Astrocyte of the cerebellum (primary cell): ENCODE results near the gene LRRC27.

Experiments used
- DNase-seq: peaks from one replicate; pipeline ENCODE4 v3.0.0-alpha.2; 2011; ENCODE audit warnings: low read depth
- H3K4me3 ChIP-seq: 2 replicates; pipeline ENCODE4 v1.5.1; 2011; ENCODE audit warnings: mild to moderate bottlenecking, low read depth, low read length, moderate library complexity
- in situ Hi-C: cut with HindIII; loops from 2 replicates; pipeline ENCODE4 v1.10.0; 2017; ENCODE audit warnings: low sequenced_read_pairs
- TF ChIP-seq, protein P1 (sequence below): IDR thresholded peaks from 2 replicates; pipeline ENCODE4 v1.5.1; 2012; ENCODE audit warnings: low read length, low read depth, moderate library complexity, mild to moderate bottlenecking; ENCODE audit errors: missing control alignments

LRRC27 gene

GRCh38 chr10:132420469-132420980 is 88.5 kb downstream of the LRRC27 start:
- TF ChIP-seq, protein P1, sequence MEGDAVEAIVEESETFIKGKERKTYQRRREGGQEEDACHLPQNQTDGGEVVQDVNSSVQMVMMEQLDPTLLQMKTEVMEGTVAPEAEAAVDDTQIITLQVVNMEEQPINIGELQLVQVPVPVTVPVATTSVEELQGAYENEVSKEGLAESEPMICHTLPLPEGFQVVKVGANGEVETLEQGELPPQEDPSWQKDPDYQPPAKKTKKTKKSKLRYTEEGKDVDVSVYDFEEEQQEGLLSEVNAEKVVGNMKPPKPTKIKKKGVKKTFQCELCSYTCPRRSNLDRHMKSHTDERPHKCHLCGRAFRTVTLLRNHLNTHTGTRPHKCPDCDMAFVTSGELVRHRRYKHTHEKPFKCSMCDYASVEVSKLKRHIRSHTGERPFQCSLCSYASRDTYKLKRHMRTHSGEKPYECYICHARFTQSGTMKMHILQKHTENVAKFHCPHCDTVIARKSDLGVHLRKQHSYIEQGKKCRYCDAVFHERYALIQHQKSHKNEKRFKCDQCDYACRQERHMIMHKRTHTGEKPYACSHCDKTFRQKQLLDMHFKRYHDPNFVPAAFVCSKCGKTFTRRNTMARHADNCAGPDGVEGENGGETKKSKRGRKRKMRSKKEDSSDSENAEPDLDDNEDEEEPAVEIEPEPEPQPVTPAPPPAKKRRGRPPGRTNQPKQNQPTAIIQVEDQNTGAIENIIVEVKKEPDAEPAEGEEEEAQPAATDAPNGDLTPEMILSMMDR = no peak
- in situ Hi-C loops = no loop called here
- H3K4me3 ChIP-seq = no peak overlapping the region
- DNase-seq = no peak

DNA sequence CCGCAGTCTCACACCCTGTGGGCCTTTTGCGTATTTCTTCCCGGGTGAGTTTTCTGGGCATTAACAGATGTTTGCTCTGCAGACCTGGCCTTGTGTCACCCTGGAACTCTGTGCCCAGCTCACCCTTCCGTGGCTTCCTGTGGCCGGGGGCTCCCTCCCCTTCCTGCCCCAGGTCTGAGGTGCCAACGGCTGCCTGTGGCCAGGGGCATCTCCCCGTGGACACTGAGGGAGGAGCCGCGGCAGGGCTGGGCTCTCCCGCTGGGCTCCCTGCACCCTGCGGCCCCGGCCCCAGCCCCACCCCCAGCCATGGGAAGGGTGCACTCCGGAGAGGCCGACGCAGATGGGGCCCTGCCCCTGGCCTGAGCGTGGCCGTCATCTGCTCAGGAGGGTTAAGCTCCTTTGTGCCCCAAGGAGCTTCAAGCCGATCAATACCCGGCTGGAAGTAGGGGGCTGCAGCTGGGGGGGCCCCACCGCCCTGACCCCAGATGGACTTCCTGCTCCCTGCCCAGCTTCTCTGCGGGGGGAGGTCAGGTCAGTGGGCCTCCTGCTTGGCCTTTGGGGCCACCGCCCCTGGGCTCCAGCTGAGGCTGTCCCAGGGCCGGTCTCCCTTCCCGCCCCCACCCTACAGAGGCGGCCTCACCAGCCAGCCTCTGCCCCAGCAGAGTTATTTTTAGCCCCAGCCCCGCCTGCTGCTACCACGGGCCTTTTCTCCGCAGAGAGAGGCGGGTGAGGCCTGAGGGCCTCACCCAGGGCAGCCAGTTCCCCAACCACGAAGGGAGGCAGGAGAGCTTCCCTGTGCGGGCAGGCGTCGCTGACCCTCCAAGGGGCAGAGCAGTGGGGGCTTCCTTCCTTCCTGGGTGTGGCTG is 89.2 kb downstream of the LRRC27 start:
- DNase-seq = no peak
- TF ChIP-seq, protein P1 = no peak
- no peak overlapping the region for H3K4me3 ChIP-seq
- in situ Hi-C loops = no loop called here

DNA sequence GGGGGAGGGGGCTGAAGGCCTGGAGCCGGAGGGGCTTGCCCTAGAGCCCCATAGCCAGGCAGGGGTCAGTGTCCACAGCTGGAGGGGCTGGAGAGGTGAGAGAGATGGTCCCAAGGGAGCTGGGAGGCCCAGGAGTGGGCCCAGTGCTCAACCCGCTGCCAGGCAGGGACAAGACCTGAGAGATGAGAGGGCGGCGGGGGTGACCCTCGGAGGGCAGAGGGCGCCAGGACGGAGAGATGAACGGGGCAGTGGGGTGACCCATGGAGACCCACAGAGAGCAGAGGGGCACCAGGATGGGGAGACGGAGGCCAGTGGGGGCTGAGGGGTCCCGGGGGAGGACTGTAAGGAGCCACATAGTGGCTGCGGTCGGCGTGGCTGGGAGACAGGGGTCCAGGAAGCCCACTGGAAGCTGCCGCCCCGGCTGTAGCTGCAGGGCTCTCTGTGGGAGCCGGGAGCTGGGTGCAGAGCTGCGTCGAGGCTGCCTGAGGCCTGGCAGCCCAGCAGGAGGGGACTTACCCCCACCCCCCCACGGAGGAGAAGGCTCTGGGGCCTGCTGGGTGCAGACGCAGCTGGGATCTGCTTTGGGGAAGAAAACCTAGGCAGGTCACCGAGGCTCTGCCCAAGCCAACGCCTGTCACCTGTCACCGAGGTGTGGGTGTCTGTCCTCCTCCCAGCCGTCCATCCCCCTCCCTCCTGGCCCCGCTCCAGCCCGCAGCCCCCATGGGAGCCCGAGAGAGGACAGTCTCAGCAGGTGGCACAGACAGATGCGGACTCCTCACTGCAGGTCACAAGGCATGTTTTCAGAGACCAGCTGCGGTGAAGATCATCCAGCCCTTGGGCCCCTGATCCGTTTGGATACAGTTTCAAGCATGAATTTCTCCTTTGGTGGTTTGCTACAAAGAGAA is 90.1 kb downstream of the LRRC27 start:
- no peak overlapping the region for H3K4me3 ChIP-seq
- in situ Hi-C loops = no loop called here
- TF ChIP-seq, protein P1 = no peak
- DNase-seq = no peak

DNA sequence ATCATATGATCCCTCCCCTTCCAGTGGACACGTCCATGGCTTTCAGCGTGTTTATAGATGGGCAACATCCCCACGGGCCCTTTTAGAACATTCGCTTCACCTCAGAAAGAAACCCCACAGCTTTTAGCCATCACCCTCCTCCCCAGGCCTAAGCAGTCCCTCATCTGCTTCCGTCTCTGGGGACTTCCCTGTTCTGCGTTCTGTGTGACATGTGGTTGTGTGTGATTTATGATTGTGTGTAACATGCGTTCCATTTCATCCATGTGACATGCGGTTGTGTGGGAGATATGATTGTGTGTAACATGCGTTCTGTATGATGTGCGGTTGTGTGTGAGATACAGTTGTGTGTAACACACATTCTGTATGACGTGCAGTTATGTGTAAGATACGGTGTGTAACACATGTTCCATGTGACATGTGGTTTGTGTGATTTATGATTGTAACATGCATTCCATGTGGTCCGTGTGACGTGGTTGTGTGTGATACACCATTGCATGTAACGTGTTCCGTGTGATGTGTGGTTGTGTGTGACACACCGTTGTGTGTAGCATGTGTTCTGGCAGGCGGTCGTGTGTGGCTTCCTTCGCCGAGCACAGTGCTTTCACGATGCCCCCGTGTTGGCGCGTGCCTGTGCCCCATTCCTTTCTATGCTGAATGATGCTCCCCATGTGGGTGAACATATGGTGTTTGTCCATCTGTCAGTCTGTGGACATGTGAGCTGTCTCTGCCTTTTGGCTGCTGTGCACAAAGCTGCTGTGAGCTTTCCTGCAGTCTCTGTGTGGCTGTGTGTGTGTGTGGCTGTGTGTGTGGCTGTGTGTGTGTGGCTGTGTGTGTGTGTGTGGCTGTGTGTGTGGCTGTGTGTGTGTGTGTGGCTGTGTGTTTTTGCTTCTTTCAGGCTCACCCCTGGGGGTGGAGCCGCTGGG is 91.2 kb downstream of the LRRC27 start:
- no peak overlapping the region for H3K4me3 ChIP-seq
- no peak for DNase-seq
- in situ Hi-C loops = no loop called here
- TF ChIP-seq, protein P1 = no peak

DNA sequence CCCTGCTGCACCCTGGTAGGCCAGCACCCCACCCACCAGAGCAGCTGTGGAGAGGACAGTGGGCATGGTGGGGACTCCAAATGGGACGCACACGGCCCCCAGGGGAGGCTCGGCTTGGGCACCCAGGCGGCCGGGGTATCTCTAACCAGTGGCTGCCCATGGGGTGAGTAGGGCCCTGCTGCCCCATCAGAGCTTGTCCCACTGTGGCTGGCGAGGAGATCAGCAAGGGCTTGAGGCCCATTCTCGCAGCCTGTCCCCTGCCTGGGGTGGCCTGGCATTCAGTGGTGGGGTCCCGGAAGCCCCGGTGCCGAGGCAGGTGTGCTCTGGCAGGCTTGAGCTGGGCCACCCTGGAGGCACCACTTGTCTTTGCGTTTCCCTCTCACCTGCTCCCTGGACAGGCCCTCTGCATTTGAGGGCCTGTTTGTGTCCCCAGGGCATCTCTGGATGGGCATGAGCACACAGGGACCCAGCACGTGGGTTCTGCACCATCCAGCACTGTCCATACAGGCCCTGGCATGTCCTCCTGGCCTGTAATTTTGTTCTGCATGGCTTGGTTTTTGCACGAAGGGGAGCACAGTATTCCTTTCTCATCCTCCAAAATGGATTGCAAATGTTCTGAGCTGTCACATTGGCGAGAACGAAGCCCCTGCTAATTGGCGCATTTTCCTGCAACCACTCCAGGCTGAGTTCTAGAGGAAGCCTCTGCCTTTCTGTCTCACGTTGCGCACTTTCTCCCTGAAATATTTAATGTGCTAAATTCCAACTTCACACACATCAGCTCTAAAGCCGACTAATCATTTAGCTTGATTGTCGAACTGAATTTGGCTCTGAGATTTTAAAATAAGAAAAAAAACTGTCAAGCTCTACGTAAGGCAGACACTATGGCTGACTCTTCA is 92.2 kb downstream of the LRRC27 start:
- in situ Hi-C loops = no loop called here
- no peak for DNase-seq
- TF ChIP-seq, protein P1 = no peak
- H3K4me3 ChIP-seq = no peak overlapping the region
